ENCODE data around the gene IFT22. TPM values are rescaled to one million over a fixed set of nuclear protein-coding genes. Genes with fewer than 3 reads are reported as not detected.
"Not testable (repeated sequence)": the region's sequence is repeated elsewhere in the genome, so short reads cannot be mapped to it uniquely, and the experiment has no call there.

IFT22 gene
- total RNA-seq, 2 donors from 2014 or later: 15.7 to 17.0 TPM

DNA sequence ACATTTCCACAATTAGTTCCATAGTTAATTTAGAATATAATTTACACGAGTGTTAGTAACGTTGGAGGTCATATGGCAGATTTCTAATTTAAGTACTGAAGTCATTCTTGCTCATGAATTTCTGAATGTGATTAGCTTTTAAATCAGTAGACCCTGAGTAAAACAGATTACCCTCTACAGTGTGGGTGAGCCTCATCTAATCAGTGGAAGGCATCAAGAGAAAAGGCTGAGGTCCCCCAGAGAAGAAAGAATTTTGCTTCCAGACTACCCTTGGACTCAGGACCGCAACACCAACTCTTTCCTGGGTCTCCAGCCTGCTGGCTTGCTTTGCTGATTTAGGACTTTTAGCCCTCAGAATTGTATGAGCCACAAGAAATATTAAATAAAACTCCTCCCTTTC is 33.2 kb downstream of the IFT22 start:
- intact Hi-C loops (cut with DNase I): no loop called here

DNA sequence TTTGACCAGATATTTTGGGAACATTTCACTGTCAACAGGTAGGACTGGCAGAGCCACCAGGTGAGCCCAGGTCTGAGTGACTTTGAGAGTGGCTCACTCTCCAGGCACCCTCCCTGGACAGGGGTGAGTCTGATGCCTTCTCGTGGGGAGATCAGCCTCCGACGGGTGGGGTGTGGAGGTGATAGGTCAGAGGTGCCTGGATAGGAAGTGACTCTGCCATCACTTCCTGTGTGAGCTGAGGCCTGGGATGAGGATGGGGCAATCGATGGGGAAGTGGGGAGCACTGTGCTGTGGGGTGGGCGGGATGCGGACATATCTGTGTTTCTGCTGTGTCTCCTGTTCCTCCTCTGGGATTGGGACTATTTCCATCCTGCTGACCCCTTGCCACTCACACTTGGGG is 34.6 kb downstream of the IFT22 start:
- DNase-seq (no peak), ATAC-seq (no peak)
- intact Hi-C loops (cut with DNase I): no loop called here

More for the DNA sequence above, 33.2 kb downstream of the IFT22 start:
- ATAC-seq: no peak
- no peak for DNase-seq

DNA sequence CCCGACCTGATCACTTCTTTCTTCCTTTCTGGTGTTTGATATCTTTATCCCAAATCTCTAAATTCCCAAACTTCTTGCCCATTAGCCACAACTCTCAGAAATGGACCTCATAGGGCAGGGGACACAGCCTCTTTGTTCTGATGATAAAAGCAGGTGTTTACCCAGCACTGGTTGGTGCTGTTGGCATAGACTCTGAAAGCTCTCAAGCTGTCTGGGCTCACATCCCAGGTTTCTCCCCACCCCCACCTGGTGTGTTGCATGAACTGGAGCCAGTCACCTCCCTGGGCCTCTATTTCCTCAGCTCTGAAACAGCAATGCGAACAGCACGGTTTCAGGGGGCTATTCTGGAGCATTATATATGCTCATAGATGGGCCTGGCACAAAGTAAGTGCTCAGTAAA is 35.7 kb downstream of the IFT22 start:
- peak; percentile 45 to 59 for ATAC-seq
- intact Hi-C loops (cut with DNase I); DNase-seq: not testable (repeated sequence)

DNA sequence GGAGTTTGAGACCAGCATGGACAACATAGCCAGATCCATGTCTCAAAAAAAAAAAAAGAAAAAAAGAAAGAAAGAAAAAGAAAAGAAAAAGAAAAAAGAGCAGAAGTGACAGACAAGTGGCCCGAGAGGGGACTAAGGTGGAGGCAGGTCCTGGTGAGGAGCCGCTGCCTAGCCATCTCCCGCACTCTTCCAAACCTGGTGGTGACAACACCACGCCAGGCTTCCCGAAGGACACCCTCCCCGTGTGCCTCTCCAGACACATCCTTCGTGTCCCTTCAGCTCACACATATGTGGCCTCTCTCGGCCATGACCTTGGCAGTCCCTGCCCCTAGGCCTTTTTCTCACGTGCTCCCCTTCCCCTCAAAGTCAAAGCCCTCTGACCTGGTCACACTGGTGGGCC is 36.4 kb downstream of the IFT22 start:
- intact Hi-C loops (cut with DNase I): no loop called here
- DNase-seq (no peak), ATAC-seq (no peak)

DNA sequence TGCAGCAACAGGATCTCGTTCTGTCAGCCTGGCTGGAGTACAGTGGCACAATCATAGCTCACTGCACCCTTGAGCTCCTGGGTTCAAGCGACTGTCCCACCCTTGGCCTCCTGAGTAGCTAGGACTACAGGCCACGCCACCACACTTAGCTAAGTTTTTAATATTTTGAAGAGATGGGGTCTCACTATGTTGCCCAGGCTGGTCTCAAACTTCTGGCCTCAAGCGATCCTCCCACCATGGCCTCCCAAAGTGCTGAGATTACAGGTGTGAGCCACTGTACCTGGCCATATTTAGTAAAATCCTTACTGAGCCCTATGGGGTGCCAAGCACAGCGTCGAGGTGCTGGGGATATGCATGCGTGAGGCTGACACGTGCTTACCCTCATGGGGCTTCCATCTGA is 40.7 kb downstream of the IFT22 start:
- ATAC-seq; DNase-seq; intact Hi-C loops (cut with DNase I): not testable (repeated sequence)

DNA sequence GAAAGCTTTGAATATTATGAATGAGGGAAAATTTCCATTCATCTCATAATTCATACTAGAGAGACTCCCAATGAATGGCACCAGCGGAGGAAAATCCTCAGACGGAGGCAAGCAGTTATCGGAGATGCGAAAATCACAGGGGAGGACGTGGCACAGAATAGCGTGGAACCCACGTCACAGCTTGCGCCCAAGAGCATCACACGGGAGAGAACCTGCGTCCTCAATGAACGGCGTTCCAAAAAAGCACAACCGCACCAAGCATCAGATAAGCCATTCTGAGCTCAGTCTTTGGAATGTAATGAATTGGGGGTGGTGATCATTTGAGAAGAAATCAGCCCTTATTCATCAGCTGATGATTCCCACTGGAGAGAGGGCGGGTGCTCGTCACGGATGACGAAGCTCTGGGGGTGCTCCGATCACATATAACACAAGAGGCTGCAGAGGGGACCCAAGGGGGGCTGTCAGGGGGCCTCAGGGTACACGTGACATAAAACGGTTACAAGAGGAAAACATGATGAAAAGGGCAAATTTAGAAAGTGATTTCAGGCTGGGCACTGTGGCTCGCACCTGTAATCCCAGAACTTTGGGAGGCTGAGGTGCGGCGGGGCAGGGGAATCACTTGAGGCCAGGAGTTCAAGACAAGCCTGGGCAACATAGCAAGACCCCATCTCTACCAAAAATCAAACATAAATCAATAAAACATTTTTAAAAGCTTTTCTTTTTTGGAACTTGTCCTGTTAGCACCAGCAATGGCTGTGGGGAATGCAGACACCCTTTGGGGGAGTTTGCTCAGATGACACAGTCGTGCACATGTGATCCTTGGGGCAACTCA is 42.9 kb downstream of the IFT22 start:
- no peak for ATAC-seq
- intact Hi-C loops (cut with DNase I): no loop called here
- no peak for DNase-seq

DNA sequence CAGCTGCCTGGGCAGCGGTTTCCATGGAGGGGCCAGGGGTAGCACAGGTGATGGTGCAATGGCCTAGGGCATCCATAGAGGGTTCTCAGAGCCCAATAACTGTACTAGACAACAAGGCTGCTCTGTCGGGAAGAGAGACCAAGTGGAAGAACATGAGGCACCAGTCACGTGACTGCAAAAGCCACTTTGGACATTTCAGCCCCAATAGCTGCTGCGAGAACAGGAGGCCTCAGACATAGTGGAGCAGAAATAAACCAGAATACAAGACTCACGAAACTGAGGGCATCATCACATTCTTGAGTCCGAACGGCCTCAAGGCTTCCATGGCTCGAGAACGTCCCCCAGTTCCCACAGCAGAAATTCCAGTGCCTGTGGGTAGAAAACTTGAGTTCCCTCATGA is 44.5 kb downstream of the IFT22 start:
- intact Hi-C loops (cut with DNase I): no loop called here
- DNase-seq: no peak
- no peak for ATAC-seq

DNA sequence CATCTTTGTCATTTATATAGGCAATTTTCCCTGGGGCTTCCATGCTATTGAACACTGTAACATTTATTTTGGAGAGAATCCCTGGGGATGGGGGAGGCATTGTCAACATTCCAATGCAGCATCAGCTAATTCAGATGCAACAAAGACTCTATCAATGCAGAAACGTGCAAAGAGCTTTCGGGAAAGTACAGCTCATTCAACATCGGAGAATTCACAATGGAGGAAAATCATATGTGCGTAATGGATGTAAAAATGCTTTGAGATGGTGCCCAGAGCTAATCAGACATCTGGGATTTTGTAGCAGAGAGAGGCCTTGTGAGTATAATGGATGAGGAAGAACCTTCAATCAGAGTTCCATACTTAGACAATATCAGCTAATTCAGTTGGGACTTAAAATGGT is 48.4 kb downstream of the IFT22 start:
- intact Hi-C loops (cut with DNase I): no loop called here
- DNase-seq (no peak), ATAC-seq (no peak)

DNA sequence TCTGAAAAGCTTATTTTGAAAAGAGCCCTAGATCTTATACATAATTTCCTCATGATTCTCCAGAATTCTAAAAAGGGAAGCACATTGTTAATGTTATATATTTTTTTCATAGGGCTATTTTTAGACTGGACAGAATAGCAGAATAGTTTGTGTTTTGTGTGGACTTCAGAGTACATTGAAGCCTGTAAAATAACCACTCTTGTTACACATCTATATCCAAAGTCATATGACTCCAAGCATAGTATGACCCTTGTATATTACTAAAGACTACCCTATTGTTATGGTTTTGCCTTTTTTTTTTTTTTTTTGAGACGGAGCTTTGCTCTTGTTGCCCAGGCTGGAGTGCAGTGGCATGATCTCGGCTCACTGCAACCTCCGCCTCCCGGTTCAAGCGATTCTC is 50.6 kb downstream of the IFT22 start:
- DNase-seq: no peak
- ATAC-seq: no peak
- intact Hi-C loops (cut with DNase I): no loop called here

DNA sequence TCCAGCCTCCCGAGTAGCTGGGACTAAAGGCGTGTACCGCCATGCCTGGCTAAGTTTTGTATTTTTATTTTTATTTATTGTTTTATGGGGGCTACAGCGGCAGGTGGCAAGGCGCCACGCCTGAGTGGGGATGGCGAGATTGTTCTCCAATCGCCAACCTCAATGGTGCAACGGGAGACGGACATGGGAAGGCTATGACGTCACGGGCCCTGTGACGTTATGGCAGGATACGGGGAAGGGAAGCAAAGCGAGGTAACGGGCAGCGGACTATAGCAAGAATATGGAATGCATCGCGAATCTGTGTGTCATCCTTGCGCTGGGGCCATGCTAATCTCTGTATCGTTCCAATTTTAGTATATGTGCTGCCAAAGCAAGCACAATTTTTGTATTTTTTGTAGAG is 51.9 kb downstream of the IFT22 start:
- DNase-seq (no peak), ATAC-seq (no peak)
- intact Hi-C loops (cut with DNase I): no loop called here

DNA sequence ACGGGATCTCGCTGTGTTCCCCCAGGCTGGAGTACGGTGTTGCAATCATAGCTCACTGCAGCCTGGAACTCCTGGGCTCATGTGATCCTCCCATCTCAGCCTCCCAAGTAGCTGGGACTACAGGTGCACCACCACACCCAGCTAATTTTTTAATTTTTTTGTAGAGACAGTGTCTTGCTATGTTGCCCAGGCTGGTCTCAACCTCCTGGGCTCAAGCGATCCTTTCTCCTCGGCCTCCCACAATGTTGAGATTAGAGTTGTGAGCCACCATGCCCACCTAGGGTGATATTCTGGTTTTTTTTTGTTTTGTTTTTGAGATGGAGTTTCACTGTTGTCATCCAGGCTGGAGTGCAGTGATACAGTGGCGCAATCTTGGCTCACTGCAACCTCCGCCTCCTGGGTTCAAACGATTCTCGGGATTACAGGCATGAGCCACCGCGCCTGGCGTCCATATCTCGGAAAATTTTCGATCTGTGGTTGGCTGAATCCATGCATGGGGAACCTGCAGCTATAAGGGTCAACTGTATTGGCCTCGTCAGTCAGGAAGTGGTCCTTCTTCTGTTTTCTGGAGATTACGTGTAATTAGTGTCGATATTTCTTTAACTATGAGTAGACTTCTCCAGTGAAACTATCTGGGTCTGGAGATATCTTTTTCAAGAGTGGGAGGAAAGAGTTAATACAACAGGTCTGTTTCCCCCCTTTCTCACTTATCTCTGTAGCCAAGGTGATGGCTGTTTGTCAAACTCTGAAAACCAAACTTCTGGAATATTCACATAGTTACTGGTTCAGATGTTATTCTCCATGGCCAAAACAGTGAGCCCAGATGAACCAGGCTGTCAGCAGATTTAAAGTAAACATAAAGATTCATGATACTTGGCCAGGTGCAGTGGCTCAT is 55.7 kb downstream of the IFT22 start:
- intact Hi-C loops (cut with DNase I): no loop called here
- ATAC-seq (peak in 1 of 2 donors; percentile 50), DNase-seq (no peak)

DNA sequence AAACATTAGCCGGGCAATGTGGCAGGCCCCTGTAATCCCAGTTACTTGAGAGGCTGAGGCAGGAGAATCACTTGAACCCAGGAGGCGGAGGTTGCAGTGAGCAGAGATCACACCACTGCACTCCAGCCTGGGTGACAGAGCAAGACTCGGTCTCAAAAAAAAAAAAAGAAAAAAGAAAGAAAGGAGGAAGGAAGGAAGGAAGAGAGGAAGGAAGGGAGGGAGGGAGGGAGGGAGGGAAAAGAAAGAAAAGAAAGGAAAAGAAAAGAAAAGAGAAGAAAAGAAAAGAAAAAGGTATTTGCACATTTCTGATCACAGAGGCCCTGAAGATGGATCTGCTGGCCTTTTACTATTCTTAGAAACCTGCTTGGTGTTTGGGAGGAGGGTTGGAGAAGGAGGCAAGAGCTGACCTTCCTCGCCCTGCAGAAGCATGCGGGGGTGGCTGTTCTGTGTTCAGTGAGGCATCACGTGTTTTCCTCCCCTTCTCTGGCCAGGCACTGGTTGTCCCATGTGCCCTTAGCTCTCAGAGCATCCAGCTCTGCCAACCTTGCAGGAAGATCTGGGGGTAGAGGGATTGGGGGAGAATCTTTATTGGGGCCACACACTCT is 57.4 kb downstream of the IFT22 start:
- ATAC-seq: peak; percentile 41 to 92
- intact Hi-C loops (cut with DNase I): not testable (repeated sequence)

More for the DNA sequence above, 57.4 kb downstream of the IFT22 start:
- DNase-seq: not testable (repeated sequence)

Other genes with a start within 250 kb of the IFT22 start
- 10 to 100 TPM; 20.7 to 22.4 TPM for gene TRIM56, start 236.3 kb downstream of the IFT22 start, total RNA-seq
- 10 to 100 TPM in 1 of 2 donors, 1 to 10 TPM in 1; 2.4 to 41.6 TPM for gene SERPINE1, start 194.7 kb downstream of the IFT22 start, total RNA-seq
- gene AP1S1, start 167.3 kb downstream of the IFT22 start, total RNA-seq: 10 to 100 TPM; 14.9 to 18.9 TPM
- not detected for gene VGF, start 156.2 kb downstream of the IFT22 start, total RNA-seq
- gene NAT16, start 141.5 kb downstream of the IFT22 start, total RNA-seq: not detected
- not detected for gene MOGAT3, start 120.8 kb downstream of the IFT22 start, total RNA-seq
- 10 to 100 TPM; 49.6 to 59.1 TPM for gene PLOD3, start 104.2 kb downstream of the IFT22 start, total RNA-seq
- gene ZNHIT1, start 103.6 kb downstream of the IFT22 start, total RNA-seq: 10 to 100 TPM; 48.0 to 53.9 TPM
- 1 to 10 TPM; 5.5 to 6.1 TPM for gene CLDN15, start 84.0 kb downstream of the IFT22 start, total RNA-seq
- 100 to 1,000 TPM; 251 to 257 TPM for gene FIS1, start 76.7 kb downstream of the IFT22 start, total RNA-seq
- gene COL26A1, start 41.1 kb upstream of the IFT22 start, total RNA-seq: not detected

Data from left cardiac atrium (tissue), 4 donors.